ENCODE data around the gene PKD1.
"Not testable (repeated sequence)": the region's sequence is repeated elsewhere in the genome, so short reads cannot be mapped to it uniquely, and the experiment has no call there.

The PKD1 gene

GRCh38 chr16:2105291-2105690 lies 30.4 kb downstream of the PKD1 start:
- not testable (repeated sequence) for DNase-seq

GRCh38 chr16:2104464-2104863 lies 31.2 kb downstream of the PKD1 start:
- not testable (repeated sequence) for DNase-seq

DNA sequence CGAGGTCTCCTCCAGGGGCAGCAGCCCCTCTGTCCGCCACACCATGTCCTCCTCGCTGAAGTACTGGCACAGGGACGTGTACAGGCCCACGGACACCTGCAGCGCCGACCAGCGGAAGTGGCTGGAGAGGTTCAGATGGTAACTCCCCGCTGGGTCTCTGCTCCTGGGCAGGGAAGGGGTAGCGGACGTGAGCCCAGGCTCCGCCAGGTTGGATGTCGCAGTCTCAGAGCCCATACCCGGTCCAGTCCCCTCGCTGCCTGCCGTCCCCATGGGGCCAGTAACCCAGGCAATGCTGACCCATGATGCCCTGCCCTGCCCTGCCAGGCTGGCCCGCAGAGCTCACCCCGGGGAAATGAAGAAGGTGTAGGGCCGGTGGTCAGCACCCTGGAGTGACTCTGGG lies 33.2 kb downstream of the PKD1 start:
- DNase-seq, result no peak

GRCh38 chr16:2101581-2101980 lies 34.1 kb downstream of the PKD1 start:
- not testable (repeated sequence) for DNase-seq

- DNase-seq, result not testable (repeated sequence)
Measured at GRCh38 chr16:2097689-2098088, 38.0 kb downstream of the PKD1 start.

- DNase-seq, result no peak
Measured at GRCh38 chr16:2096853-2097595, 38.7 kb downstream of the PKD1 start.

- DNase-seq, result no peak
Measured at GRCh38 chr16:2095918-2096582, 39.6 kb downstream of the PKD1 start.

DNA sequence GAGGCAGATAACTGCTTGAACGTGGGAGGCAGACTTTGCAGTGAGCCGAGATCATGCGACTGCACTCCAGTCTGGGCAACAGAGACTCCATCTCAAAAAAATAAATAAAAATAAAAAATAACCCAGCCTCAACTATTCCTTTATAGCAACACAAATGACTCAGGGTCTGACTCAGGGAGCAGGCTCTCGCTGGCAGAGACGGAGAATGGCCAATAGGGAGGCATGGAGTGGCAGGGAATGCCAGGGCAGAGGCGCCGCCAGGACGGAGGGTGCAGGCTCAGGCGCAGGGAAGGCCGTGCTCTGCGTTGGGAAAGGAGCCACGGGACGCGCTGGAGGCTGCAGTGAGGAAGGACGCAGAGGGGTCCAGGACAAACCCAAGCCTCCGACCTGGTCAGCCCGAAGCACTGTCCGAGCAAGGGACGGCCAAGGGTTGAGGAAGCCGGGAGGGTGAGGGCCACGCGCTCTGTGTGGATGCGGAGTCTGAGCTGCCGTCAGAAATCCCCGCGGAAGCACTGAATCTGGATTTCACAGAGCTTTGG lies 40.3 kb downstream of the PKD1 start:
- DNase-seq, result no peak

DNA sequence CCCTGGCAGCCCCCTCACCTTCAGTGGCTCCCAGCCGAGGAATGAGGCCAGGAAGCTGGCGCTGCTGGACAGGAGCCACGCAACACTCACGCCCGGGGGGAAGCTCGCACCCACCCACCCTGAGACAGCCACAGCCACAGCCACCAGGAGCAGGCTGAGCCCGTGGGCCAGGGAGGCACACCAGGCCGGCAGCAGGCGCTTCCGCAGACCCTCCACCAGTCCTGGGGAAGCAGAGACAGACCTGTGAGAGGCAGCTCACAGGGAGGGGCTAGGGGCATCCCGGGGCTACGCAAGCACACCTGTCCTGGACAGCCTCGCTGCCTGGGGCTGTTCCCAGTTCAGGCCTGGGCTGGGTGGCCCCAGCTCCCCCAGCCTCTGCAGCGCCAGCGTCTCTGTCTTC lies 41.9 kb downstream of the PKD1 start:
- DNase-seq, result no peak

DNA sequence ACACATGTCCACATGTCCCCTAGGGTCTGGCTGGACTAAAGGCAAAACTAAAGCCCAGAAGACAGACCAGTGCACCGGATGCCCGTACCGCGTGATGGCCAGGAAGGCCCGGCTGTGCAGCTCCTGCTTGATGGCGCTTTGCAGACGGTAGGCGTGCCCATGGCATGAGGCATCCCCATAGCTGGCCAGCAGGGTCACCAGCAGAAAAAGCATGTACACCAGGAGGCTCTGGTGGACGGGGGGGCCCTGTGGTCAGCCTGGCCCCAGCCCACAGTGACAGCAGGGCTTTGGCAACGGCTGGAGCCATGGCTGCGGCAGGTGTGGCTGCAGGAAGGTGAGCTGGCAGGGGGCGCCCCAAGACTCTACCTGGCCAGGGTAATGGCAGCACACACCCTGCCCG lies 42.8 kb downstream of the PKD1 start:
- DNase-seq, result no peak

- no peak for DNase-seq
Measured at GRCh38 chr16:2092256-2092620, 43.5 kb downstream of the PKD1 start.

DNA sequence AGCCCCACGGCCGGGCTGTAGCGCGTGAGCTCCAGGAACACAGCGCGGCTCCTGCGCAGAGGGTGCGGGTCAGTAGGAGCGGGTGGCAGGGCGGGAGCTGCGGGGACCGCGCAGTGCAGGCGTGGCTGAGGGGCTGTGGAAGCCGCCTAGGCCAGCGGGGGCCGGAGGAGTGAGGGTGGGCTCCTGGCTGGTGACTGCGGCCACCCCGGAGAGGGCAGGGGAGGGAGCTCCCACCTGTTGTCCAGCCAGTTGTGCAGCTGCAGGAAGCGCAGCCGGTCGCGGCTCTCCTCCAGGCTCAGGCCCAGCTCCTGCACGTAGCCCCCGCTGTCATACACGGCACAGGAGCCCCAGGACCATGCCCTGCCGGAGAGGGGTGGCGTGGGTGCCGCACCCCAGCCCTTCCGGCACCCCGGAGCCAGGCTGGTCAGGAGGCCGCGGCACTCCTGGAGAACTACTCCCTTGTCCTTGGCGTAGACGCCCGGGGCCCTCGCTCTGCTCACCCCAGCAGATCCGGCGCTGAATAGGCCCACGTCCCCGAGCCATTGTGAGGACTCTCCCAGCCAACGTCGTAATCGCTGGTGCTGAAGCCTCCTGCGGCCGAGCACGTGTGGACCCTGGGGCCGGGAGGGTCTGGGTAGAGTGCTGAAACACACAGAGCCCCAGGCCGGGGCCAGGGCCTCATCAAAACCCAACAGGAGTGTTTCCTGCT lies 44.0 kb downstream of the PKD1 start:
- no peak for DNase-seq

- no peak for DNase-seq
Measured at GRCh38 chr16:2090777-2091546, 44.7 kb downstream of the PKD1 start.

DNA sequence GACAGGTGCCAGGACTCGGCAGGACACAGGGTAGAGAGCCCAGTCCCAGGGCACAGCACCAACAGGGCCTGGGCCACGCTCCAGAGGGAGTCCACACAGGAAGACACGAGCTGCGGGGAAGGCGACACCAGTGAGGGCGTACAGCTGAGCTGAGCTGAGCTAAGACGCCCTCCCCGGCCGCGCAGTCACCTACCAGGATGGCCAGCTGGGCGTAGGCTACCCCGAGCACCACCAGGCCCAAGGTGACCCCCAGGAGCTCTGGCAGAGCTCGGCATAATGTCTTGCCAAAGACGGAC lies 45.3 kb downstream of the PKD1 start:
- no peak for DNase-seq

DNA sequence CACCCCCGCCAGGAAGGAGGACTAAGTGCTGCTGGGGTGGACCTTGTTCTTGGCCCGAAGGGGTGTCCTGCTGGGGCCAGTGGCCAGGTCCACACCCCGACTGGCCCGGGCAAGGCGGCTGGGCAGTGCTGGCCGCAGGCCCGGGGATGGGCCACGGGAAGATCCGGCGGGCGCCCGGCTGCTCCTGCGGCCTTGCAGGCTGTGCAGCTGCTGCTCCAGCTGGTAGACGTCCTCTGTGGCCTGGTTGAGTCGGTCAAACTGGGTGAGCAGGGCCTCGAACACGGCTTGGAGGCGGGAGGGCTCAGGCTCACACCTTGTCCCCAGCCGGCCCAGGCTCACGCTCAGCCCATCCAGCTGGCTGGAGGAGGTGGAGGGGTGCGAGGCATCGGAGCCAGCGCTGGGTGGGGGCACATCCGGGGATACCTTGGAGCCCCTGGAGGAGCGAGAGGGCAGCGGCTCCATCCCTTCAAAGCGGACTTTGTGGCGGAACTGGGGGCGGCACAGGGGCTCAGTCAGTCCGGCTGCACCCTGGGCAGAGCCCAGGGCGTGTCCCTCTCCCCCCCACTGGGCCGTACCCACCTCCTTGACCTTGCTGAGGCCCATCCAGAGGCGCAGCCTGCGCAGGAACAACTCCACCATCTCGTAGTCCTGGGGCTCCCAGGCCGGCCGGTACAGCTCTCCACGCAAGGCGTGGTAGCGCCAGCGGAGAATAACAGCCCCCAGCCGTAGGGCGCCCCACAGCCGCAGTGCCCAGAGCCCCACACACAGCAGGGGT lies 45.8 kb downstream of the PKD1 start:
- DNase-seq, result no peak

DNA sequence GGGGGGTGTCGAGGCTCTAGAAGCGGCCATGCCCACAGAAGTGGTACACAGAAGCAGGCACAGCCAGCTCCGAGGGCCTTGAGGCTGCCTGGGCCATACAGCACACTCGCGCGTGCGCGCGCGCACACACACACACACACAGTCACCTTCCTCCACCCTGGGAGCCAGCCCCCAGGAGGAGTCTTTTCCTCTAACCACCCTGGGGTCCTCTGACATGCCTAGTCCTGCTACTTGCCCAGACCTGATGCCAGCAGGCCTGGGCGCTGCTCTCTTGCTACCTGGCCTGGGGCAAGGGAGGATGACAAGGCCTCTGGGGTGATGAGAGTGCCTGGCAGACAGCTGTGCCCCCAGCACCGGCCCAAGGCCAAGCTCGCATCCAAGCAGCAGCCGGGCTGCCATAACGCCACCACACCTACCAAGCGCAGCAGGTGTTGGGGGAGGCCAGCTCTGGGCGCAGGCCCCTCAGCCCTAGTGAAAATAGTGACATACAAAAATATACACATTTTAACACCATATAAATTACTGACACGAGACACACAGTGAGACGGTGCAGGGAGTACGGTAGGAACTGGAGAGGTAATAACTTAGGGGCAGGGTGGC lies 46.8 kb downstream of the PKD1 start:
- DNase-seq, result peak; percentile 25

DNA sequence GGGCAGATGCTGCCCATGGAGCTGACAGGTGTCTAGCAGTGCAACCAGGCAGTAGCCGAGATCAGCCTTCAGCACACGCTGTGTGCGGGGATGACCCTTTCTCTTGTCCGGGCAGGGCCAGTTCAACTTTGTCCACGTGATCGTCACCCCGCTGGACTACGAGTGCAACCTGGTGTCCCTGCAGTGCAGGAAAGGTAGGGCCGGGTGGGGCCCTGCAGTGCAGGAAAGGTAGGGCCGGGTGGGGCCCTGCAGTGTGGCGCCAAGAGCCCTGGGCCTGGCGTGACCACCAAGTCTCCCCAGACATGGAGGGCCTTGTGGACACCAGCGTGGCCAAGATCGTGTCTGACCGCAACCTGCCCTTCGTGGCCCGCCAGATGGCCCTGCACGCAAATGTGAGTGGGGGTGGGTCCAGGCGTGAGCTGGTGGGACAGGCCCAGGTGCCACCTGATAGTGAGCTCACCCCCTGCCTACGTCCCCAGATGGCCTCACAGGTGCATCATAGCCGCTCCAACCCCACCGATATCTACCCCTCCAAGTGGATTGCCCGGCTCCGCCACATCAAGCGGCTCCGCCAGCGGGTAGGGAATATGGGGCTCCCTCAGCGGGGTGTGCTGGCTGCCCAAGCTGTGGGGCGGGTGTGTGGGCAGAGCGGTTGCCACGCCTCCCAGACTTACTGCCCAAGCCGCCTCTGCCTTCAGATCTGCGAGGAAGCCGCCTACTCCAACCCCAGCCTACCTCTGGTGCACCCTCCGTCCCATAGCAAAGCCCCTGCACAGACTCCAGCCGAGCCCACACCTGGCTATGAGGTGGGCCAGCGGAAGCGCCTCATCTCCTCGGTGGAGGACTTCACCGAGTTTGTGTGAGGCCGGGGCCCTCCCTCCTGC lies 47.7 kb downstream of the PKD1 start:
- DNase-seq, result no peak

DNA sequence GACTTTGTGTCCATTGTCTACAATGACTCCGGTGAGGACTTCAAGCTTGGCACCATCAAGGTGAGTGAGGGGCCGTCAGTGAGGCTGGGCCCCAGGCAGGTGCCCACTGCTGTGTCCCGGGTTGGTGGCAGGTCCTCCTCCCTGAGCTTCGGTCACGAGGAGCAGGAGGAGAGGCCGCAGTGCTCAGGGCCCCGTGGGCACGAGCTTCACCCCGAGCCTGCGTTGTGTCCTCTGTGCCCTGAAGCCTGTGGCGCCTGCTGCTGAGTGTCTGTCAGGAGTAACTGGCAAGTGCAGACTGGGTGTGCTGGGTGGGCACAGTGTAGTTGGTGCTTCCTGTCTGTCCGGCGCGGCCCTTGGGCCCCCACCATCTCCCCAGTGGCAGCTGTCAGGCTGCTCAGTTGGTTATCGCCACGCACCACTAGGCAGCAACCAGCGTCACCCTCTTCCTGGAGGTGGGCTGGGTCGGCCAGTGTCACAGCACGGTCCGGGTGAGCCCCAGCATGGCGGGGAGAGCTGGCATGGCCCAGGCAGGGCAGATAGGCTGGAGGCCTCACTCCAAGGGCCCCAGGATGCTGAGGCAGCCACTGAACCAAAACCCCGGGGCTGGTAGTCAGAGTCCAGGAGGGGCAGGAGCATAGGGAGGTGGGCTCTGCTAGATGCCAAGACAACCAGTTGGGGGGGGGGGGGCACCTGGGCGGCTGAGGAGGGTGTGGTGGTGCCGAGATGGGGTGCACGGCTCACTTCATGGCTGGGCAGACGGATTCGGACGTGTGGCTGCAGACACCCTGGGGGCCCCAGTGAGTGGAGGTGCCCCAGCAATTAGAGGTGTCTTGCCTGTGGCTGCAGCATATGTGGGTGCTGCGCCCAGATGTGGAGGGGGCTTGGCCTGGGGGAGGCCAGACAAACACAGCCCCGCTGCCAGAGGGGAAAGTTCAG lies 48.6 kb downstream of the PKD1 start:
- DNase-seq, result no peak

DNA sequence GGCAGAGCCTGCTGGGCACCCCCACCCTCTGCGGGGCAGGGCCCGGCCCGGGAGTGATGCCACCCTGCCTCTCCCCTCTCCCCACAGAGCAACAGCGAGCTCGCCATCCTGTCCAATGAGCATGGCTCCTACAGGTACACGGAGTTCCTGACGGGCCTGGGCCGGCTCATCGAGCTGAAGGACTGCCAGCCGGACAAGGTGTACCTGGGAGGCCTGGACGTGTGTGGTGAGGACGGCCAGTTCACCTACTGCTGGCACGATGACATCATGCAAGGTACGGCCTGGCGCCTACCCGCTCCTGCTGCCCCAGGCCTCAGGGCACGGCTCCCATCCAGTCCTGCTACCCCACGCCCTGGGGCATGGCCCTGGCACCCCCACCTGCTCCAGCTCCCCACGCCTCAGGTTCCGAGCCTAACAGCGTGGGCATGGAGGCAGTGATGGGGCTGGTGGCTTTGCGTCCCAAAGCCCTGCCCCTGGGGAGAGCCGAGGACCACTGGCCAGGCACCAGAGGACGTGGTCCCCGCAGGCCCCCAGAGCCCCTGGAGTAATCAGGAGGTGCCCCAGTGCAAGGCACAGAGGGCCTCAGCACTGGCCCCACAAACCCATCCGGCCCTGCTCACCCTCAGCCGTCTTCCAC lies 49.5 kb downstream of the PKD1 start:
- no peak for DNase-seq
